HG03460 (cell line): ENCODE measurements around the gene GAS7.
"Not testable (repeated sequence)": the region's sequence is repeated elsewhere in the genome, so short reads cannot be mapped to it uniquely, and the experiment has no call there.

Experiments
- ATAC-seq: cut with Tn5 transposase; IDR thresholded peaks from one replicate; pipeline ENCODE4 v1.9.1; 2021; ENCODE audit not compliant: unreplicated experiment

GAS7 gene

GRCh38 chr17:10031127-10031526, 167.3 kb downstream of the GAS7 start:
- ATAC-seq: no peak

GRCh38 chr17:10029129-10029528, 169.3 kb downstream of the GAS7 start:
- no peak for ATAC-seq

- ATAC-seq: no peak
Observed at GRCh38 chr17:10025976-10026901, 172.2 kb downstream of the GAS7 start.

- no peak for ATAC-seq
Observed at GRCh38 chr17:10025224-10025623, 173.2 kb downstream of the GAS7 start.

GRCh38 chr17:10022416-10022815, 176.0 kb downstream of the GAS7 start:
- ATAC-seq: no peak

GRCh38 chr17:10021272-10021984, 177.0 kb downstream of the GAS7 start:
- no peak for ATAC-seq

- ATAC-seq: no peak
Observed at GRCh38 chr17:10019941-10020451, 178.4 kb downstream of the GAS7 start.

GRCh38 chr17:10018461-10018891, 179.9 kb downstream of the GAS7 start:
- peak; percentile 52 for ATAC-seq

GRCh38 chr17:10016958-10017570, 181.3 kb downstream of the GAS7 start:
- ATAC-seq: not testable (repeated sequence)

GRCh38 chr17:10013365-10014112, 184.9 kb downstream of the GAS7 start:
- peak; percentile 75 for ATAC-seq

- ATAC-seq: no peak
Observed at GRCh38 chr17:10010752-10011151, 187.7 kb downstream of the GAS7 start.

GRCh38 chr17:10003705-10004104, 194.7 kb downstream of the GAS7 start:
- no peak for ATAC-seq

GRCh38 chr17:10002567-10003360, 195.6 kb downstream of the GAS7 start:
- not testable (repeated sequence) for ATAC-seq

GRCh38 chr17:10001306-10001873, 197.0 kb downstream of the GAS7 start:
- no peak for ATAC-seq

GRCh38 chr17:9999919-10000695, 198.3 kb downstream of the GAS7 start:
- peak; percentile 89 for ATAC-seq

GRCh38 chr17:9998060-9998459, 200.3 kb downstream of the GAS7 start:
- ATAC-seq: no peak

- no peak for ATAC-seq
Observed at GRCh38 chr17:9994761-9995160, 203.6 kb downstream of the GAS7 start.

- no peak for ATAC-seq
Observed at GRCh38 chr17:9991796-9992195, 206.6 kb downstream of the GAS7 start.

- ATAC-seq: no peak
Observed at GRCh38 chr17:9991351-9991750, 207.1 kb downstream of the GAS7 start.
